Measurements from ENCODE around the gene RPN2.

DNA sequence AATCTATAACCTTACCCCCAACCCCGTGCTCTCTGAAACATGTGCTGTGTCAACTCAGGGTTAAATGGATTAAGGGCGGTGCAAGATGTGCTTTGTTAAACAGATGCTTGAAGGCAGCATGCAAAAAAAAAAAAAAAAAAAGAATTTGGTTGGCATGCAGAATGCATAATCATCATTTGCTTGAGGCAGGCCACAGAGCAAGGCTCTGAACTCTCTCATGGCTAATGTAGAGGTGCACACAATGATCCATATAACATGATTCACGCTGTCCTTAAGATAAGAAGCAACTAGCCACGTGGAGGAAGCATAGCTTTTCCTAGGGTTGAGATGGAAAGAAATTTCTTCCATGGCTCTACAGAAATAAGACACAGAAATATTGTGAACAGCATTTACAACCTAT, 27.6 kb upstream of the RPN2 start:
- TF ChIP-seq, protein P1, sequence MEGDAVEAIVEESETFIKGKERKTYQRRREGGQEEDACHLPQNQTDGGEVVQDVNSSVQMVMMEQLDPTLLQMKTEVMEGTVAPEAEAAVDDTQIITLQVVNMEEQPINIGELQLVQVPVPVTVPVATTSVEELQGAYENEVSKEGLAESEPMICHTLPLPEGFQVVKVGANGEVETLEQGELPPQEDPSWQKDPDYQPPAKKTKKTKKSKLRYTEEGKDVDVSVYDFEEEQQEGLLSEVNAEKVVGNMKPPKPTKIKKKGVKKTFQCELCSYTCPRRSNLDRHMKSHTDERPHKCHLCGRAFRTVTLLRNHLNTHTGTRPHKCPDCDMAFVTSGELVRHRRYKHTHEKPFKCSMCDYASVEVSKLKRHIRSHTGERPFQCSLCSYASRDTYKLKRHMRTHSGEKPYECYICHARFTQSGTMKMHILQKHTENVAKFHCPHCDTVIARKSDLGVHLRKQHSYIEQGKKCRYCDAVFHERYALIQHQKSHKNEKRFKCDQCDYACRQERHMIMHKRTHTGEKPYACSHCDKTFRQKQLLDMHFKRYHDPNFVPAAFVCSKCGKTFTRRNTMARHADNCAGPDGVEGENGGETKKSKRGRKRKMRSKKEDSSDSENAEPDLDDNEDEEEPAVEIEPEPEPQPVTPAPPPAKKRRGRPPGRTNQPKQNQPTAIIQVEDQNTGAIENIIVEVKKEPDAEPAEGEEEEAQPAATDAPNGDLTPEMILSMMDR (IDR thresholded peaks at IDR 0.05): no peak
- TF ChIP-seq POLR2A (IDR thresholded peaks at IDR 0.05): no peak

Measured in Peyer's patch (tissue), 4 donors.